HG03442 (cell line): ENCODE data around the gene ANXA6.
A peak's percentile ranks its signal among the peaks of the same experiment; 100 is the strongest.

Source experiments
- ATAC-seq: cut with Tn5 transposase; IDR thresholded peaks from one replicate; pipeline ENCODE4 v1.9.1; 2021; ENCODE audit warnings: mild to moderate bottlenecking, moderate library complexity; ENCODE audit not compliant: unreplicated experiment

ANXA6 gene

DNA sequence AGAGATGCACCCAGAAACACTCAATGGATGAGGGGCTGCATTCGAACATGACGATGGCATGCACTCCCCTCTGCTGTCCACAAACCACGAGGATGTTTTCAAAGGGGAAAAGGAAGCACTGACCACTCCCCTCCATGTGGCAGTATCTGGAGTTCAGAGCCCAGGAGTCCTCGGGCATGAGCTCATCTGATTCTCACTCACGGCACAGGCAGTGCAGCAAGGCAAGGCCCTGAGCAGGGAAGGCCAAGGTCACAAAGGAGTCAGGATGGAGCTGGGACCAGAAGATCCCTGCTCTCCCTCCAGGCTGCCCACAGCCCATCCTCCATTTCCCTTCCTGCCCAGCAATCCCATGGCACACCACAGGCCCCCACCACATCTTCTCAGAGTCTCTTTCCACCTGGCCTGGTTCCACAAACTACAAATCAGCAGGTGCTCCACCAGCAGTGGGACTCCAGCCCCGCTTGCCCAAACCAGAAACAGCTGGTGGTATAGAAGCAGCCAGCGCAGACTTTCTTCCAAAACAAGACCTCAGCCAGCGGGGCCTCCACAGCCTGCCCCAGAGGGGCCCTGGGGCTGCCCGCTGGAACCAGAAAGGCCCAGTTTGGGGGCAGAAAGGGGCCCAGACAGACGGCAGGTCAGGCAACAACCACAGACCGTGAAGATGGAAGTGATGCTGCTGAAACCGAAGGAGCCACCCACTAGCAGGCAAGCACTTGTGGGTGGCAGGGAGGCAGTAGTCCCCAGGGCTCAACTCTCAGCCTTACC lies 89.0 kb downstream of the ANXA6 start:
- peak; percentile 57 for ATAC-seq

DNA sequence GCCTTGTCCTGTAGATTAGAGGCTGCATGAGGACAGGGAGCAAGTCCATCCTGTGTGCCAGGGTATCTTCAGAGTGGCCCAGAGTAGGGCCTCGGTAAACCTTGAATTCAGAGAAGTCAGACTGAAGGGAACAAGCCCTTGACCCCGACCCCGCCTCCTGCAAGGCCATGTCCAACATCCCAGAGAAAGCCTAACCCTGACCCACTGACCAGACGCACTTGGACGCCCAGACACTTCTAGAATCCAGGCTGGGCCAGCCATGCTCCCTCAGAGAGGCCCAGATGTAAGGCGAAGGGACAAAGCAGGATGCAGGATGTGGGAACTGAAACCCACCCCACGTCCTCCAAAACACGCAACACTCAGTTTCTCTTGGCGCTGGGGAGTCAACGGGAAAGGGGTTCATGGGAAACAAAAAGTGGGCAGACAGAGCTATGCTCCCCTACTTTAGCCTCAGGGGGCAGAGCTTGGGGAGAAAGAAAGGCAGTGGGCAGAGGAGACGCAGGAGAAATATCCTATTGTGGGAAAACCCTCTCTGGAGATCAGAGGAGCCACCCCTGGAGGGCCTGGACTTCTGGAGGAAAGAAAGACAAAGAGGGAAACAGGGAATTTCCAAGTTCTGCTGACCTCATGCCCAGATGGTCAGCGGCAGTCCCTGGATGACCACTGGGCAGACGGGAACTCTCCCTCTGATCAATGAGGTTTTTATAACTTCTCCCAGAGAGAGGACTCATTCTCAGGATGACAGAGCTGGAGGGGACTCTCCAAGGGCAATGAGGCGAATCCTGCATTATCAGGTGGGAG lies 89.7 kb downstream of the ANXA6 start:
- peak; percentile 4 for ATAC-seq

DNA sequence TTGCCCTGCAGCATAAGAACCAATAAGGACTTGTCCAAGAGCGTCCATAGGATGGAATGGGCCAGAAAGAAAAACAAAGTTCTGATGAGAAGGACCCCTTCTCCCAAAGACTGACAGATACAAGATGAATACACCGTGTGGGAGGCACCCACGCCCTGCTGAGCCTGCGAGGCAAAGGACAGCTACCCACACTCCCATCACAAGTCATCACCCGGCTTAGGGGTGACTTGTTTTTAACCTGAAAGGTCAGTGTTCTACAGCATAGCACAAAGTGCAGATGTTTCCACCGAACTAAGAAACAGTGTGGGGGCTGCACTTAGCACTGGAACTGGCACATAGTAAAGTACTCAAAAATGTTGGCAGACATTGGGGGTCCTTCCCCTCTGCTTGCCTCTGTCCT lies 90.7 kb downstream of the ANXA6 start:
- no peak for ATAC-seq

DNA sequence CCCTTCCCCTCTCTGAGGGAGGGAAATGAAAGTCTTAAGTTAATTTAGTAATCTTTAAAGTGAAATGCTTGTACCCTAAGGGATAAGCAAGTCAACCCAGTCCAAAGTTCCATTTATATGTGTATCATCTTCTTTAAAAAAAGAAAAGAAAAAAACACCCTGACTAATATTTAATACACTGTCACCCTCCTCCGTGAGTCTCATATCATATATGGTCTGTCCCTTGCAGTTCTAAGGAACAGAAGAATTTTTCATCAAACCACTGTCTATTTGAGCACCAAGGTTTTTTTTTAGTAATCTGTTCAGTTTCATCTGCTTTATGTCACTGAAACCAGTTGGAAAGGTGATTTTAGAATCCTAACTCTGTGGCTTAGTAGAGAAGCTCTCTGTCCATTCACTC lies 92.0 kb downstream of the ANXA6 start:
- ATAC-seq = no peak

DNA sequence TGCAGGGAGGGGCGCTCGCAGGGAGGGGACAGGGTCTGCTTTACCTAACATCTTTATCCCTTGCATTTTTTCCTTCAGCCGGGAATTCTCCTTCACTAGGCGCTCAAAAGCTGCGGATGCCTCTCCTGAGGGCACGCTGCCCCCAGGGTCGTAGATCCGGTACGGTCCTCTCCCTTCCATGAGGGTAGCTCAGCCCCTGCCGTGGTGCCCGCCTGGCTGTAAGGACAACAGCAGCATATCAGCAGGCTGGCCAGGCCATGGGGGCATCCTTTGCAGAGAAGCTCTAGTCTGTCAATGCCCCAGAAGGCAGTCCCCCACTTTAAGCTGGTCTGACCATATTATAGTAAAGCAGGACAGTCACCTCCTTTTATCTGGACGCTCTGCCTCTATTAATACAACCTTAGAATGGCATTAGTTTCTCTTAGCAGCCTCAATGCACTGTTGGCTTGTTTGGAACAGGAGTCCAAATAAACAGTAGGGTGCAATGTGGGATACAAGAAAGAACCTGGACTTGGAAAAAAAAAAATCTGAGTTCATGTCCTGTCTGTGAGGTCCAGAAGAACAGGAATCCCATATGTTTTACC lies 92.6 kb downstream of the ANXA6 start:
- no peak for ATAC-seq

DNA sequence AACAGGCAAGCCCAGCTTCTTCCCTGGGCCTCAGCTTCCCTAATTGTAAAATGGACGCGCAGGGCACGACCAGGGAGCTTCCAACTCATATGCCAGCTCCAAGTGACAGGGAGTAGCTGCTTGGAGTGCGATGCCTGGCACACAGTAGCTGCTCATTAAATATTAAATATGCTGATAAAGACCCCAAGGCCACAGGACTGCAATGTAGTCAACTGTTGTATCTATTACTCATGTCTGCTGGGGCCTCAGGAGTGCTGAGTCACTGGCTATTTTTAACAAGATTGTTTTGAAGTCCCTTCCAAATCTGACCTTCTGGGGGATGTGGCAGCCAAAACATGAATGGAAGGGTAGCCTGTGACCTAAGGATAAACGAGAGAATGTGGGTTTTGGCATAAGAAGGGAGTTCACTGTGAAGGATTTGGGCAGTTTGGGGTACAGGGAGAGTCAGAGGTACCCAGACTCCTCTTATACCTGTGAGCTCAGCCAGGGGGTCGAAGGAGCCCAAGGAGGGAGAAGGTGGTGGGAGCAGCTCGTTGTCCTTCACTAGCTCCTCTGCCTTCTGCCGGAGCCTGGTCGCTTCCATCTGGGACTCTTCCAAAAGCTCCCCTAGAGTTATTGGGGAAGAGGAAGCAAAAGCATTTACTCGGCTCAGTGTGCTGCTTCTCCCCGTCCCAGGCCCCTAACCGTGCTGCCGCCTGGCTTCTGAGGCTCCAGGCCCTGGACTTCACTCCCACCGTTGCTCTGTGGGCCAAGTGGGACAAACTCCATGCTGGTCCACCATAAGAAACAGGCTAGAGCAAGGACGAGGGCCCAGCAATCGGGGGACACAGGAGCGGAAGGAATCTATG lies 94.2 kb downstream of the ANXA6 start:
- no peak for ATAC-seq

DNA sequence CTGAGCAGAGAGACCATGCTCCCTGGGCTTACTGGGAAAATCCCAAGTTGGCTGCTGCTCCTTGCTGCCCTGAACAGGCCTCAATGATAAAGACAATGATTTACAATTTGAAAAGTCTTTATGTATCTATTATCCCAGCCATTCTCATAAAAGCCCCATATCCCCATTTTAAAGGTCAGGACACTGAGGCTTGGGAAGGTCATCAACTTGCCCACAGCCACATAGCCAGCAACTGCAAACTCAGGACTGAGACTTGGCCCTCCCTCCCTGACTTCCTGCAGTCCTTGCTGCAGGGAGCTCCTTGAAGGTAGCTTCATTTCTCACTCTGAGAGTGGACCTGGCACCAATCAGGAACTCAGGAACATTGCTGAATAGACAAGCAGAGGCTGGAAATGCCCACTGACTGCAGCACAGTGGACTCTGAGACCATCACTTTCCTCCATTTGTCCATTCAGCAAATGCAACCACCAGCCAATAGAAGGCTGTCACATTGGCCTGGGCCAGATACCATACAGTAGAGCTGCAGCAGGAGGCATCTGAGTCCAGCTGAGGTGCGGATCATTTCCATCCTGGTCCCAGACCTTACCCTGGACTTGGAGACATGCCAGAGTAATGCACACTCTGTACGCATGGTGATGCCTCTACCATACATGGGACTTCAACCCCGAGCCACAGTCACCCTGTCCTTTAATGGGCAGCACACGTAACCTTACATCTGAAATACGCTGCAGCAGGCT lies 95.0 kb downstream of the ANXA6 start:
- no peak for ATAC-seq

DNA sequence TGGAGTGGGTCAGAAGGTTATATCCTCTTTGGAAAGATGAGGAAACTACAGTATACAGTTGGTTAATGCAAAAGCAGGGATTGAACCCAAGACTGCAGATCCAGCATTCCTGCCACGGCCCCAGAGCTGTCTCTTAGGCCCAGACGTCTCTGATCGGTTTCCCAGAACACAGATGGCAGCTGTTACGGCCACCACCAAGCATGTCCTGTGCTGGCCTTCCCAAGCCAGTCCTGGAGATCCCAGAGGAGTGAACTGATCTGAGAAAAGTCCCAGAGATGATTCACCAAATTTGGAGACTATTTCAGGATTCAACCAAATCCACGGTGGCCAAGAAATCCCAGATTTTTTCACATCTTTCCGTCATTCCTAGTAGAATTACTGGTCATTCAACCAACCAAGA lies 96.8 kb downstream of the ANXA6 start:
- ATAC-seq = no peak

DNA sequence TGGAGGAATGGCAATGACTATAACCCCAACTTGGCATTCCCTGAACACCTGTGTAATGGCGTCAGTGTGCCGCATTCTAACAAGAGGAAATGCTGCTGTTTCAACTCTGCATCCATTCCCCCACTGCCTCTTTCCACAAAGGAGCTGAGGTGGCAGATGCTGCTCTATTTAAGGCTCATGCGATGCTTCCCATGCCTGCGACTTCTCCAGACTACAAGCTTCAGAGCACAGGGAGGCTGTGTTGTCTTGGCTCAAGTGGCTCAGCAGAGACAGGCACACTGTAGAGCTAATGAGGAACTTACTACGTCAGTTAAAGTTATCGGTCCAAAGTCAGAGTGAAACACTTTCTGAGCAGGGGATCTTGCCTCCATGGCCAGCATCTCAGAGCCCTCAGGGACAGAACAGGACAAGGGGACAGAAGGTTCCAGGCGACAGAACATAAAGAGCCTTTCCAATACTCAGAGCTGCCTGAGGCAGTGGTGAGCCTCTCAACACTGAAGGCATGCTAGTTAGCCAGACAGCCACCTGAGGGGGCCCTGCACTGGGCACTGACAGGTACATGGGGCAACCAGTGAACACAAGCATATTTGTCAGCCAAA lies 98.6 kb downstream of the ANXA6 start:
- ATAC-seq = no peak

DNA sequence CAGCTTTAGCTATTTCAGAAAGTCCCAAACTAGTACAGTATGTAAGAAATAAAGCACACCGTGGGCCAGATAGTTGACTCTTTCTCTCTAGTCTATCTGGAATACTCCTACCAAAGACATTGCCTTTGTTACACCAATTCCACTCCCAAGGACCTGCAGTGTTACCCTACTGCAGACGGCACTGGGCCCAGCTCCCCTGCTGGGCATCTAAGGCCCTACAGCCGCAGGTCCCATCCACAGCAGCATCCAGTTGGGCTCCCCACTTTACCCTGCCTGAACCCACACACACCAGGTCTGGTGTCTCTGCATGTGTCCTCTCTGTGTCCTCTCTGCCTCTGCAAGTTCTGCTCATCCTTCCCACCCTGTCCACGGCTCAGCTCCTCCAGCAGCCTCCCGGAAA lies 99.3 kb downstream of the ANXA6 start:
- ATAC-seq = no peak

DNA sequence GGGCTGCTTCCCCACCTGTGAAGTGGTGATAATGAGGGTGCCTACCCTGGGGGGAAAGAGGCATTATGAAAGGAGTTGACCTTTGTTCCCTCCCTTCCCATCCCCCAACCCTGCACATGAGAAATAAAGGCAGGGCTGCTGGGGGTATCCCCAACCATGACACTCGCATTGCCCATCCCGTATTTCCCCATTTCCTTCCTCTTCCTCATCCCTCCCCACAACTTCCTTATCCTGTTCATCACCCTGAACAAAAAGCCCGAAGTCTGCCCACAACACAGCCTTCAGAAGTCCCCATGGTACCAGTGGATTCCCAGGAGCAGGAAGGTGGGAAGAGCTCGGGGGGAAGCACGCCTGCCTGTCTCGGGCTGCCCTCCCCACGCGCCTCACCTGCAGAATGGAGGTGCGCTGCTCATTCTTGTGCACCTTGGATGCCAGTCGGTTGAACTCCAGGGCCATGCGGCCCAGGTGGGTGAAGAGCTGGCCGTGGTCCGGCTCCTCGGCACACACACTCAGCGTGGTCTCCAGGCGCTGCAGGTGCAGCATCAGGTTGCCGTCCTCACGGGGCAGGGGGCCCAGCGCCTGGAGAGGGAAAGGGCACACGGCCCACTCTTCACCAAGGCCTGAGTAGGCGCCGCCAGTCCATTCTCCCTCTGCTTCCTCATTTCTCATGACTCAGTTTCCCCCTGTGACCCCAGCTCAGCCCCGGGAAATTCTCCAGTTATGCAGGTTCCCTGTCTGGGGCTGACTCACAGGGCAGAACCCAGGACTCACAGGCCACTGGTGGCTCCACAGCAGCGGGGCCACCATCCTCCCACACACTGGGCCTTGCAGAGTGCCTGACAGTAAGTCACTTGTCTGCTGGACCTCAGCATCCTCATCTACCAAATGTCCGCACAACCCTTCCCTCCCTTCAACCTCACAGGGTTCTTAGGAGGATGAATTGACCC lies 100.9 kb downstream of the ANXA6 start:
- no peak for ATAC-seq

DNA sequence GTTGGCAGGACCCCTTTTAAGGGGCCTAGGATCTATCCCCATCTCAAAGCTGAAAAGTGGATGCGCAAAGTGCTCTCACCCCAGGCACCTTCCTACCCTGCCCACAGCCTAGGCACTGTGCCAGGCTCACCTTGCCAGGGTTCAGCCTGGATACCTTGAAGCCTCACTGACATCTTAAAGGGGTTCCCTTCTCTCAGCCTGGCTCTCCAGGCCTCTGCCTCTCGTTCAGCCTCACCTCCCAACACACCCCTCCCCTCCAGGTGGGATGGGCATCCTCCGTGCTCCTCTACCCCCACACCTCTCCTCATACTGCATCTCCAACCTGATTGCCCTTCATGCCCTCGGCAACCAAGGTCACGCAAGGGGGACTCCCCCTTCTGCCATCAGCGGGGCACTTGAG lies 102.2 kb downstream of the ANXA6 start:
- no peak for ATAC-seq

DNA sequence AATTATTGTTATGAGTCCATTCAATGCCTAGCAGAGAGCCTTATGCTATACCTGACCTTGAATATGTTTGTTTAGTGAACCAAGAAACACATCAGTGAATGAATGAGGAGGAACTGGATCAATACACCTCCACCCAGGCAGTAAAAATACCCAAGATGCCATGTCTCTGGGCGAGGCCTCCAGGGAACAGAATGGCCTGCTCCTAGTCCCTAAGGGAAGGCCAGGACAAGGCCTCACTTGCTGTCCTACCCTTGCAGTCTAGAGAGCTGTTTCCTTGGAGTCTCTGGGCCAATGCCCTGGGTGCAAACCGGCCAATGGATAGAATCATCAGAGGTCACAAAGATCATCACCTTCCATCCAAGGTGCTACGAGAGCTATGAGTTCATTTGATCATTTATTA lies 102.9 kb downstream of the ANXA6 start:
- no peak for ATAC-seq

DNA sequence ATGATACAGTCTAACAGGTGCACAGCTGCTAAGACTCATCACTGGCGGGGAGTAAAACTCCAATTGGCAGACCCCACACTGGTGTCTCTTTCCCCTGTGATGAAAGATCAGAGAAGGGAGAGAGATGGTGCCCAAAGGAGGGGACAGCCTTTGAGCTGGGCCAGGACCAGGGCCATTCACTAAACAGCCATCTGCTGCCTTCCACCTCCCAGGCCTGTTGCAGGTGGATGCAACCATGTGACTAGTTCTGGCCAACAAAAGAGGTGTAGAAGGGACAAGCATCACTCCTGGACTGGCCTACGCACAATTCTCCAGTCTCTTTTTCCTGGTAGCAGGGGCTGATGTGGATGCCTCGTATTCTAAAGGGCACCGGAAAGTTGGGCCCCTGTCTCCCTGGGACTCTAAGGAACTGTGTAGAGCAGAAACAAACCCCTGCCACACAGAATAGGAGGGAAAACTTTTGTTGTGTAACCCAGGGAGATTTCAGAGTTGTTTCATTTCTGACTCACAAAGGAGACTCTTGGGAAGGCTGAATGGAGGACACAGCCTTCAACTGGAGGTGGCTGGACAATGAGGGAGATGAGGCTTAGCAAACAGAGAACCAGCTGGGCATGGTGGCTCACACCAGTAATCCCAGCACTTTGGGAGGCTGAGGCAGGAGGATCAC lies 103.7 kb downstream of the ANXA6 start:
- no peak for ATAC-seq

DNA sequence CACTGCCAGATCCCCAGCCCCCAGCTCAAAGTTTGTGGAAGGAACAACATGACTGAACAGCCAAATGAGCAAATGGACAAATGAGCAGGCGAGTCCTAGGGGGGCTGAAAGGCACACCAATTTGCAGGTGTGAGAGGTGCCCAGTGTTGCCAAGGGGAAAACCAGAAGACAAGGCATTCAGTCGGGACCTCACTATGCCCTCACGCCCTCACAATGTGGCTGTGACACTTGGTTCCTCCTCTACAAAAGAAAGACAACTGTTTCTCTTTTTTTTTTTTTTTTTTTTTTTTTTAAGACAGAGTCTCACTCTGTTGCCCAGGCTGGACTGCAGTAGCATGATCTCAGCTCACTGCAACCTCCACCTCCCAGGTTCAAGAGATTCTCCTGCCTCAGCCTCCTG lies 104.7 kb downstream of the ANXA6 start:
- ATAC-seq = no peak

DNA sequence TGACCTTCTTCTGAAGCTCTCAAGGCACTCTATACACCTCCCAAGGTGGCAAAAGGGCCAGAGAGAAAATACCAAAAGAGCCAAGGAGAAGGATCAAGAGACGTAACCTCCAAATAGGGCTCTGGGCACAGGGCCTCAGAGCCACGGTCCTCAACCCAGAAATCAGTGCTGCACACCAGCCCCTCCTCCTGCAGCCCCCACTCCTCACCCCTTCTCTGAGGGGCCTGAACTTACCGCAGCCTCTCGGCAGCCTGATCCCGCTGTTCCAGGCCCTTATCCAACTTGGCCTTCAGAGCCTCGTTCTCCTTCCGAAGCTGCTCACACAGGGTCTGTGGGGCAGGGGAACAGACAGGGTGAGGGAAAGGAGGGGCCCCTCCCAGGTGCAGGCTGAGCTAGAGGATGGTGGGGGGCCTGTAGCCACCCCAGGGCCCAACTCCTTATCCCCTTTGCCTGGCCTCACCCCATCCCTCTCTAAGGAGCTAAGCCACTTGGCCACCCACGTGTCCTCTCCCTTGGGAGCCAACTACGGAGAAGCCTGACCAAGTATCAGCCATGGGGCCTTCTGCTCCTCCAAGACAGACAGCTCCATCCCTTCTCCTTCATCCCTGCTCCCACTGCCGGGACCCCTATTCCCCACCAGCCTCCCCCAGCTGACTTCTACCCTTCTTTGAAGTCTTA lies 105.5 kb downstream of the ANXA6 start:
- ATAC-seq = no peak

DNA sequence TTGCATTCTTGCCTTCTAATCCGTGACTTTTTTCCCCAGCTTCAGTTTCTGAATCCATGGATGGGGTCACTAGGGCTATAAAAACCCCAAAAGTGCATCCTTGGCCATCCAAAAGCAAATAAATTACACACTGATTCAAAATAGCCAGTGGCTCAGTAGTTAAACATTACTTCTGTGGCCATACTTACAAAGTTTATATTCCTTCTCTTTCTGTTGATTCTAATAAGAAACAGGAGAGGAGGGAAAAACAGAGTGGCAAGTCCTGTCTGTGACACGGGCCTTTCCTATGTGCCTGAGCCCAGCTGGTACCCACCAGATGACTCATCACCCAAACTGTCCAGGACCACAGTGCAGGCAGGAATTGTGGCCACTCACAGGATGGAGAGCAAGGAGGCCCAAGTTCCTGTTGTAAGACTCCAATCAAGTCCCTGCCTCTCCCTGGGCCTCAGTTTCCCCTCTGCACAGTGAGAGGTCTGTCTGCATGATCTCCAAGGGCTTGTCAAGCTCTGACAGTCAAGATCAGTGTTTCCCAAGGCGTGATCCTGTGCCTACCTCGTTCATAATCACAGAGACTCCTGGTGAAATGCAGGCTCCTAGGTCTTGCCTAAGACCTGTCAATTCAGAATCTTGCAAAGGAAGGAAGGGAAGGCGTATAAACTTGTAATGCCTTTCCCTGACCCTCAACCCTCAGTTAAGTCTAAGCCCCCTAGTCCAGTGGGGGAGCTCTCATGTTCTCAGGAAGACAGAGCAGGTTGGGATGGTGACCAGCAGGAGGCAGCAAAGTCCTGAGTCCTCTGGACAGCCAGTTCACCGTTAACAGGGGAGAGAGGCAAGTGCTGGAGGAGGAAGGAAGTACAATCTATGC lies 106.3 kb downstream of the ANXA6 start:
- ATAC-seq = peak; percentile 48
